H9 (cell line): ENCODE data around the gene EIF2S3B. TPM values are rescaled to one million over a fixed set of nuclear protein-coding genes. Genes with fewer than 3 reads are reported as not detected.

ENCODE experiments used
- DNase-seq: peaks from one replicate; pipeline ENCODE4 v3.0.0-alpha.2; 2017
- H2AFZ ChIP-seq: one replicate; pipeline ENCODE4 v1.6.1; 2013; ENCODE audit warnings: mild to moderate bottlenecking, low read length, control low read depth, moderate library complexity
- H2AK5ac ChIP-seq: 2 replicates; pipeline ENCODE4 v1.6.1; 2013; ENCODE audit warnings: low read length, control low read depth, mixed read lengths; ENCODE audit not compliant: insufficient read length
- H2BK120ac ChIP-seq: one replicate; pipeline ENCODE4 v1.6.1; 2013; ENCODE audit warnings: low read depth, mild to moderate bottlenecking, low read length, control low read depth, inconsistent platforms; ENCODE audit not compliant: poor library complexity, severe bottlenecking
- H2BK12ac ChIP-seq: 2 replicates; pipeline ENCODE4 v1.6.1; 2013; ENCODE audit warnings: low read length, control low read depth, mixed read lengths, low read depth; ENCODE audit not compliant: insufficient read length
- H2BK15ac ChIP-seq: 2 replicates; pipeline ENCODE4 v1.6.1; 2013; ENCODE audit warnings: low read depth, low read length, control low read depth
- H2BK20ac ChIP-seq: one replicate; pipeline ENCODE4 v1.6.1; 2013; ENCODE audit warnings: low read depth, mild to moderate bottlenecking, low read length, control low read depth, inconsistent platforms; ENCODE audit not compliant: poor library complexity, severe bottlenecking
- H2BK5ac ChIP-seq: 2 replicates; pipeline ENCODE4 v1.6.1; 2013; ENCODE audit warnings: low read length, control low read depth, mixed read lengths; ENCODE audit not compliant: insufficient read length
- H3K14ac ChIP-seq: 2 replicates; pipeline ENCODE4 v1.6.1; 2013; ENCODE audit warnings: low read length, control low read depth; ENCODE audit not compliant: insufficient read depth
- H3K18ac ChIP-seq: 2 replicates; pipeline ENCODE4 v1.6.1; 2013; ENCODE audit warnings: low read depth, mild to moderate bottlenecking, mixed read lengths, low read length, control low read depth; ENCODE audit not compliant: insufficient read length
- H3K23ac ChIP-seq: 2 replicates; pipeline ENCODE4 v1.6.1; 2013; ENCODE audit warnings: low read length, control low read depth, mixed read lengths, low read depth; ENCODE audit not compliant: insufficient read length
- H3K23me2 ChIP-seq: 2 replicates; pipeline ENCODE4 v1.6.1; 2013; ENCODE audit warnings: low read depth, mild to moderate bottlenecking, mixed read lengths, low read length, control low read depth; ENCODE audit not compliant: insufficient read length, poor library complexity, severe bottlenecking
- H3K27ac ChIP-seq: 2 replicates; pipeline ENCODE4 v1.5.1; 2013; ENCODE audit warnings: low read length, control low read depth, mixed read lengths, low read depth; ENCODE audit not compliant: insufficient read length
- H3K27me3 ChIP-seq: 2 replicates; pipeline ENCODE4 v1.6.1; 2013; ENCODE audit warnings: low read length, control low read depth, inconsistent platforms; ENCODE audit not compliant: insufficient read depth
- H3K4ac ChIP-seq: 2 replicates; pipeline ENCODE4 v1.6.1; 2013; ENCODE audit warnings: low read depth, mild to moderate bottlenecking, control low read depth, inconsistent platforms, low read length, moderate library complexity
- H3K4me1 ChIP-seq: 2 replicates; pipeline ENCODE4 v1.6.1; 2013; ENCODE audit warnings: low read length, control low read depth, inconsistent platforms; ENCODE audit not compliant: insufficient read depth
- H3K4me2 ChIP-seq: 2 replicates; pipeline ENCODE4 v1.6.1; 2013; ENCODE audit warnings: low read length, control low read depth, mixed read lengths; ENCODE audit not compliant: insufficient read length, insufficient read depth
- H3K56ac ChIP-seq: 2 replicates; pipeline ENCODE4 v1.6.1; 2013; ENCODE audit warnings: low read depth, mild to moderate bottlenecking, mixed read lengths, low read length, control low read depth; ENCODE audit not compliant: insufficient read length
- H3K79me1 ChIP-seq: 2 replicates; pipeline ENCODE4 v1.6.1; 2013; ENCODE audit warnings: low read depth, mild to moderate bottlenecking, moderate library complexity, low read length, control low read depth, inconsistent platforms; ENCODE audit not compliant: insufficient read depth, poor library complexity, severe bottlenecking
- H3K79me2 ChIP-seq: 2 replicates; pipeline ENCODE4 v1.6.1; 2013; ENCODE audit warnings: low read length, control low read depth, inconsistent platforms; ENCODE audit not compliant: insufficient read depth
- H3K9ac ChIP-seq: 2 replicates; pipeline ENCODE4 v1.6.1; 2013; ENCODE audit warnings: low read length, control low read depth, mixed read lengths; ENCODE audit not compliant: insufficient read length; ENCODE audit errors: extremely low read depth
- H3K9me3 ChIP-seq: one replicate; pipeline ENCODE4 v1.6.1; 2013; ENCODE audit warnings: low read depth, low read length, inconsistent platforms; ENCODE audit not compliant: control insufficient read depth
- H3T11ph ChIP-seq: one replicate; pipeline ENCODE4 v1.6.1; 2013; ENCODE audit warnings: mild to moderate bottlenecking, low read length, control low read depth, inconsistent platforms
- H4K20me1 ChIP-seq: one replicate; pipeline ENCODE4 v1.6.1; 2013; ENCODE audit not compliant: control insufficient read depth, insufficient read length, insufficient read depth
- H4K5ac ChIP-seq: 2 replicates; pipeline ENCODE4 v1.6.1; 2013; ENCODE audit warnings: low read depth, mild to moderate bottlenecking, mixed read lengths, low read length, control low read depth; ENCODE audit not compliant: insufficient read length
- H4K8ac ChIP-seq: replicated peaks from 2 replicates; pipeline ENCODE4 v1.6.1; 2013; ENCODE audit warnings: low read length, control low read depth, mixed read lengths, low read depth; ENCODE audit not compliant: insufficient read length
- H4K91ac ChIP-seq: 2 replicates; pipeline ENCODE4 v1.6.1; 2013; ENCODE audit warnings: low read depth, mild to moderate bottlenecking, moderate library complexity, mixed read lengths, low read length, control low read depth; ENCODE audit not compliant: insufficient read length
- H3K27ac Mint-ChIP-seq, 3 experiments: 2 replicates in 2 of 3; 3 replicates in 1 of 3; pipeline ENCODE4 v1.8.0; 2020 to 2021; ENCODE audit warnings: mixed read lengths in 3 of 3, mild to moderate bottlenecking in 1 of 3, moderate library complexity in 1 of 3
- H3K27me3 Mint-ChIP-seq: 2 replicates; pipeline ENCODE4 v1.8.0; 2021; ENCODE audit warnings: low read depth, mild to moderate bottlenecking, moderate library complexity, mixed read lengths
- H3K36me3 Mint-ChIP-seq, 3 experiments: 2 replicates in 2 of 3; 3 replicates in 1 of 3; pipeline ENCODE4 v1.8.0; 2020 to 2021; ENCODE audit warnings: low read depth in 3 of 3, mixed read lengths in 3 of 3; ENCODE audit not compliant: insufficient read depth in 1 of 3
- H3K4me1 Mint-ChIP-seq, 2 experiments: 2 replicates each; pipeline ENCODE4 v1.8.0; 2020; ENCODE audit warnings: mixed read lengths in 2 of 2
- H3K4me3 Mint-ChIP-seq, 2 experiments: 2 replicates in 1 of 2; 3 replicates in 1 of 2; pipeline ENCODE4 v1.8.0; 2020 to 2021; ENCODE audit warnings: mild to moderate bottlenecking in 2 of 2, mixed read lengths in 2 of 2, moderate library complexity in 1 of 2
- H3K9me3 Mint-ChIP-seq, 2 experiments: 2 replicates in 1 of 2; 3 replicates in 1 of 2; pipeline ENCODE4 v1.8.0; 2020; ENCODE audit warnings: mild to moderate bottlenecking in 2 of 2, mixed read lengths in 2 of 2, moderate library complexity in 1 of 2
- CTCF ChIP-seq: fragments of 200-600 bp; sonication (generic); conservative IDR thresholded peaks from 3 replicates; pipeline ENCODE4 v1.8.0; 2021; ENCODE audit warnings: antibody characterized with exemption, mild to moderate bottlenecking
- WGBS: extraction: QIAGEN DNeasy Blood & Tissue Kit; methylation state at CpG from one replicate; pipeline ENCODE4 v1.1.7; 2013; ENCODE audit warnings: missing lambda C conversion rate, low lambda C conversion rate, mixed read lengths; ENCODE audit not compliant: insufficient read length; ENCODE audit errors: extremely low coverage; 5-methylcytosine and 5-hydroxymethylcytosine counted together
- total RNA-seq: library from RNA; stranded (reverse); gene quantifications from 2 replicates; pipeline ENCODE4 v1.2.1, GENCODE V29; 2021

Gene EIF2S3B
- total RNA-seq, 1 experiment from 2014 or later, result 2.1 TPM

- Histone ChIP-seq H2AFZ (no peak overlapping the region), H3T11ph (no peak overlapping the region), H2AK5ac (no peak overlapping the region), H3K27me3 (no peaks in the 10 kb centered on the region), H3K56ac (no peak overlapping the region), H3K79me1 (no peaks in the 10 kb centered on the region), H4K20me1 (no peaks in the 10 kb centered on the region), H4K91ac (no peak overlapping the region), H3K4me2 (no peak overlapping the region), H4K5ac (no peak overlapping the region), H4K8ac (no peak overlapping the region), H3K79me2 (no peaks in the 10 kb centered on the region), H2BK15ac (no peak overlapping the region), H3K4ac (no peak overlapping the region), H3K23me2 (no peaks in the 10 kb centered on the region), H3K27ac (no peak overlapping the region), H3K9ac (no peak overlapping the region), H3K14ac (no peak overlapping the region), H3K18ac (no peak overlapping the region), H2BK5ac (no peak overlapping the region), H2BK20ac (no peak overlapping the region), H3K23ac (no peak overlapping the region), H2BK12ac (no peak overlapping the region), H3K4me1 (no peaks in the 10 kb centered on the region), H2BK120ac (no peak overlapping the region), H3K9me3 (no peaks in the 10 kb centered on the region)
- Mint-ChIP-seq H3K9me3 (peaks cover 0 to 3% of the 10 kb centered on the region in 2 experiments; a peak in 1 of 5 replicates), H3K27me3 (no peaks in the 10 kb centered on the region), H3K4me1 (no peaks in the 10 kb centered on the region), H3K36me3 (no peaks in the 10 kb centered on the region), H3K27ac (no peak overlapping the region), H3K4me3 (no peak overlapping the region)
- no peak for DNase-seq
- WGBS, result no CpG with 5 or more reads among the region's 2 CpGs
- TF ChIP-seq CTCF, result no peak
Measured at GRCh38 chr12:10540776-10541205, 35.1 kb downstream of the EIF2S3B start.
